ENCODE measurements around the gene RAB3D. TPM values are rescaled to one million over a fixed set of nuclear protein-coding genes. Genes with fewer than 3 reads are reported as not detected.
"Not testable (repeated sequence)": the region's sequence is repeated elsewhere in the genome, so short reads cannot be mapped to it uniquely, and the experiment has no call there.

Gene RAB3D
- total RNA-seq, 1 experiment from 2014 or later, result 7.1 TPM

- Mint-ChIP-seq H3K36me3 (ENCODE audit: insufficient read depth, unreplicated experiment) (peaks cover 46% of the 10 kb centered on the region), H3K9me3 (ENCODE audit: low read depth, unreplicated experiment) (no peaks in the 10 kb centered on the region), H3K27me3 (ENCODE audit: unreplicated experiment) (no peaks in the 10 kb centered on the region), H3K4me3 (ENCODE audit: low read depth, unreplicated experiment) (no peak overlapping the region), H3K4me1 (ENCODE audit: low read depth, unreplicated experiment) (peaks cover 9% of the 10 kb centered on the region), H3K27ac (ENCODE audit: unreplicated experiment) (no peak overlapping the region)
- BruUV-seq (replicated peaks), result no TSS peak
- DNase-seq, result no peak
- intact Hi-C loops (cut with micrococcal nuclease; ENCODE audit: unreplicated experiment), result no loop called here
- TF ChIP-seq CTCF (IDR thresholded peaks at IDR 0.05; ENCODE audit: unreplicated experiment), result no peak
- CTCF ChIA-PET, result no interaction called here
Observed at GRCh38 chr19:11342429-11342828, 3.0 kb upstream of the RAB3D start.

DNA sequence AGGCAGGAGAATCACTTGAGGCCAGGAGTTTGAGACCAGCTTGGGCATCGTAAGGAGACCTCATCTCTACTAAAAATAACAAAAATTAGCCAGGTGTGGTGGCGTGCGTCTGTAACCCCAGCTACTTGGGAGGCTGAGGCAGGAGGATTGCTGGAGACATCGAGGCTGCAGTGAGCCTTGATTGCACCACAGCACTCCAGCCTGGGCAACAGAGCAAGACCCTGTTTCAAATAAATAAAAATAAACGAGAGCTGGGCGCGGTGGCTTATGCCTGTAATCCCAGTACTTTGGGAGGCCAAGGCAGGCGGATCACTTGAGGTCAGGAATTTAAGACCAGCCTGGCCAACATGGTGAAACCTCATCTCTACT, 626 bp upstream of the RAB3D start:
- H3K27ac Mint-ChIP-seq (ENCODE audit: unreplicated experiment); DNase-seq; BruUV-seq (replicated peaks); H3K4me1 Mint-ChIP-seq (ENCODE audit: low read depth, unreplicated experiment); H3K9me3 Mint-ChIP-seq (ENCODE audit: low read depth, unreplicated experiment); H3K27me3 Mint-ChIP-seq (ENCODE audit: unreplicated experiment); intact Hi-C loops (cut with micrococcal nuclease; ENCODE audit: unreplicated experiment): not testable (repeated sequence)
- Mint-ChIP-seq H3K4me3 (ENCODE audit: low read depth, unreplicated experiment) (peak overlapping the region; percentile 72), H3K36me3 (ENCODE audit: insufficient read depth, unreplicated experiment) (peaks cover 28% of the 10 kb centered on the region)
- CTCF ChIA-PET, result interaction anchor here (0.9 kb wide), 1 partner anchor 46 kb away, joined by 3 read pairs; no protein-coding TSS in a partner anchor

DNA sequence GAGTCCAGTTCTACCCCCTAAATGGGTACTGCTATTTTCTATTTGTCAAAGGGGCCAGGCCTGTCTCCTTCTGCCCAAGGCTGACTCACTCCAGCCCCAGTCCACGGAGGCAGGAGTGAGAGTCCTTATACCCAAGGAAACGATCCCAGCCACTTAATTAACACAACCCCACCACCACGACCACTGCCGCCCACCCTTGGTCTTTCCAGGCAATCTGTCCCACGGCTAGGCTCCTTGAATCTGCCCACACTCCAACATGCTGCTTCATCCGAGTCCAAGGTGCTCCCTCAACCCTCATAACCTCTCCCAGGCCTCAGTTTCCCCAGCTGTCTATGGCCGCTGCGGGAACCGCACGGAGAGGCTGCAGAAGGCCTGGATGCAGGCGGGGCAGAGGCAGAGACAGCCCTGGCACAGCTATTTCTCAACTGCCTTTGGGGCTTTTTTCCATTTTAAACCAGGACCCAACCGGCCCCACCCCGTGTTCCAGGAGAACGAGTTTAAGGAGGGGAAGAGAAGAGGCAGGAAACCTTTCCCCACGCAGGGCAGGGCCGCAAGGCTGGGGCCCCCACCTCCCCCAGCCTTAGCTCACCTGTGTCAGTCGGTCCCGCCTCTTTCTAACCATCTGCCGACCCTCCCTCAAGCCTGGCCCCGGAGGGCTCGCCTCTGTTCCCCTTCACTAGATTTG, 746 bp downstream of the RAB3D start:
- no peak overlapping the region for H3K27ac Mint-ChIP-seq (ENCODE audit: unreplicated experiment)
- DNase-seq, result no peak
- CTCF ChIA-PET, result interaction anchor here (0.6 kb wide), 1 partner anchor 167 kb away, joined by 4 read pairs; no protein-coding TSS in a partner anchor
- no peak for TF ChIP-seq CTCF (IDR thresholded peaks at IDR 0.05; ENCODE audit: unreplicated experiment)
- H3K36me3 Mint-ChIP-seq (ENCODE audit: insufficient read depth, unreplicated experiment), result peaks cover 20% of the 10 kb centered on the region
- H3K4me3 Mint-ChIP-seq (ENCODE audit: low read depth, unreplicated experiment), result peak overlapping the region; percentile 72
- BruUV-seq (replicated peaks), result no TSS peak
- no peaks in the 10 kb centered on the region for H3K4me1 Mint-ChIP-seq (ENCODE audit: low read depth, unreplicated experiment)
- no peaks in the 10 kb centered on the region for H3K9me3 Mint-ChIP-seq (ENCODE audit: low read depth, unreplicated experiment)
- intact Hi-C loops (cut with micrococcal nuclease; ENCODE audit: unreplicated experiment), result no loop called here
- no peaks in the 10 kb centered on the region for H3K27me3 Mint-ChIP-seq (ENCODE audit: unreplicated experiment)

DNA sequence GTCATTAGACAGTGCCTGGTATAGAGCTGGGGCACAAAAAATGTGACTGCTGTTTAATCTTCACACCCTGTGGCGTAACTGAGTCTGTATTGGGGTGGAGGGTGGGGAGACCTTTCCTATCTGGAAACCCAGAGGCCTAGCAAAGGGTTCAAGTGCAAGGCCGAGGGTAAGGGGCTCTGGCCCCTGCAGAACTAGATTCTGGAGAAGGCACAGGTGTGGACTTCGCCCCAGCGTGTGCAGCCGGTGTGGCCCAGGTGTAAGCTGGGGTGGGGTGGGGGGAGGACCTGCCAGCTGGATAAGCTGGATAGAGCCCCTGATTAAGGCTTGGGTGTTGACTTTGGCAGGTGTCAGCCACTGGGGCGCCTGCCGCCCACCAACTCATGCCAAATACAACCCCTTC, 1.3 kb downstream of the RAB3D start:
- DNase-seq, result no peak
- CTCF ChIA-PET, result interaction anchor here (0.7 kb wide), 1 partner anchor 905 kb away, joined by 3 read pairs; no protein-coding TSS in a partner anchor

More for the DNA sequence above, 1.3 kb downstream of the RAB3D start:
- intact Hi-C loops (cut with micrococcal nuclease; ENCODE audit: unreplicated experiment), result no loop called here
- Mint-ChIP-seq H3K9me3 (ENCODE audit: low read depth, unreplicated experiment) (no peaks in the 10 kb centered on the region), H3K27ac (ENCODE audit: unreplicated experiment) (no peak overlapping the region), H3K4me3 (ENCODE audit: low read depth, unreplicated experiment) (no peak overlapping the region), H3K4me1 (ENCODE audit: low read depth, unreplicated experiment) (no peaks in the 10 kb centered on the region), H3K36me3 (ENCODE audit: insufficient read depth, unreplicated experiment) (peaks cover 20% of the 10 kb centered on the region), H3K27me3 (ENCODE audit: unreplicated experiment) (no peaks in the 10 kb centered on the region)
- no TSS peak for BruUV-seq (replicated peaks)
- no peak for TF ChIP-seq CTCF (IDR thresholded peaks at IDR 0.05; ENCODE audit: unreplicated experiment)

Measured in Calu3 (cell line).